ENCODE data around the gene GPX4.

Gene GPX4

GRCh38 chr19:1132552-1133383 lies 29.0 kb downstream of the GPX4 start:
- no peak for DNase-seq

DNA sequence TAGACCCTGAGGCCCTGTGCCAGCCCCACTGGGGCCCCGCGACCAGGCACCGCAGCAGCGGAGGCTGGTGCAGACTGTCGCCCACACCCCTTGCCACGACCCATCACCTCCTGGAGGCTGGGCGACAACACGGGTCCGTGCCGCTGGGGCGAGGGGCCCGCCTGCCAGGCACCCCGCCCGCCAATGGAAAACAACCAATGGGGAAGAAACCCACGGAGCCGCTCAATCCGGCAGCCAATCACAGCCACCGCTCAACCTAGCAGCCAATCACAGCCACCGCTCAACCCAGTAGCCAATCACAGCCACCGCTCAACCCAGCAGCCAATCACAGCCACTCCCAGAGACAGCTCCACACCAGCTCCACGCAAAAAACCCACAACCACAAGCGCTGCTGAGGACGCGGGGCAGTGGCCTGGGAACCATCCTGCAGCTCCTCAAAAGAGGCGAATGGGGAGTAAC lies 29.7 kb downstream of the GPX4 start:
- DNase-seq, result no peak

GRCh38 chr19:1134431-1134830 lies 30.6 kb downstream of the GPX4 start:
- DNase-seq, result no peak

DNA sequence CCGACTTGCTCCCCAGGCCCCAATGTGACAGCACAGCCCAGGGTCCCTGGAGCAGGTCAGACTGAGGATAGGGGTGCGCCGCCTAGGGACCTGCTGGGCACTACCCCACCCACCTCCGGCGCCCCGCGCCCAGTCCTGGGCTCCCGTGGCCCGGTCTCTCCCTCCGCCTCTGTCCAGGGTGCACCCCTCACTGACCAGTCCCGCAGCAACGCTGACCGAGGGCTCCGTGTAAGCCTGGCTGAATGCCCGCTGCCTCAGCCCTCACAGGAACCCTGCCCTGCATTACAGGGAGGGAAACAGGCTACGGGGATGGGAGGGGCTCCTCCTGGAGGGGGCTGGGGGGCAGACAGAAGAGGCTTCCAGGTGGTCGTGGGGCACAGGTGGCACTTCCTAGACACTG lies 31.7 kb downstream of the GPX4 start:
- DNase-seq, result no peak

DNA sequence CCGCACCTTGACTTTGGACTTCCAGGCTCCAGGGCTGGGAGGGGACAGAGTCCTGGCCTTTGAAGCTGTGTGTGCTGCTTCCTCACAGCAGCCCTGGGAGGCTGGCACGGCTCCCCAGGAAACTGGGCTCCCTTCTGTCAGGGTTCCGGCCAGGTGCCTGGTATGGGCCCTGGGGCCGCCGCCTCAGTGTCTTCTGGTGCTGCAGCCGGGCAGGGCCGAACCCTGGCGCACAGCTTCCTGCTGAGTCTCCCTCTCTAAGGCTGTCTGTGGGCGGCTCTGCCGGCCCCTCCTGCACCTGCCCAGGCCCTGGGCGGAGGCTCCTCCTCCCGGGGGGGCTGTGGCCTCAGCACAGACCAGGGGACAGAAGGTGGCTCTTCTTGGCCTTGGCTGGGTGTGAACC lies 32.4 kb downstream of the GPX4 start:
- no peak for DNase-seq

GRCh38 chr19:1136621-1137317 lies 33.0 kb downstream of the GPX4 start:
- DNase-seq, result no peak

- no peak for DNase-seq
Measured at GRCh38 chr19:1138121-1138520, 34.3 kb downstream of the GPX4 start.

- no peak for DNase-seq
Measured at GRCh38 chr19:1139126-1139525, 35.3 kb downstream of the GPX4 start.

DNA sequence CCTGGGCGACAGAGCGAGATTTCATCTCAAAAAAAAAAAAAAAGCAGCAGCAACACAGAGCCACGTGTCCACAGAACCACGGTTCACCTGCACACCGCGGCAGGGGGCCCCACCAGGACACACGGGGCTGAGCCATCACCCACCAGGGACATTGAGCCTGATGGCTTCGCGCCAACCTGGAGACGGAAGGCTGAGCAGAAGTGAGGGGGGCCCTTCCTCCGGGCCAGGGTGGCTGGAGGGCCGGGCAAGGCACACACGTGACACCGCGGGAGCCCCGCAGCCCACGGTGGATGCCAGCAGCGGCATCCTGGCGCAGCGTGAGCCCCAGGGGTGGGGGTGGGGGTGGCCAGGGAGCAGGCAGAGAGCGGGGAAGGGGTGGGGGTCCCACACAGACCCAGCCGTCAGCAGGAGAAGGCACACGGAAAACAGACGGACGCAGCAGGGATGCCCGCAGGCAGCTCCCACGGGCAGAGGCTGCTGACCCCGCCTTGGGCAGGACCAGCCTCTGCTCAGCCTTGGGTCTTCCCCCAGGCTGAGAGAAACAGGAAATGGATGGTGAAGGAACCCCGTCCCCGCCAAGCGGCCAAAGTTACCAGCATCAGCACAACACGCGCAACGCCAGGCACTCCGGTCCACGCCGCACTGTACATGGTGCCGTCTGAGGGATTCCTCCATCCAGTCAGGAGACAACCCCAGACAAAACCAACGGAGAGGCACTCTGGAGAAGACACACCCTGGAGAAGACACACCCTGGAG lies 36.7 kb downstream of the GPX4 start:
- no peak for DNase-seq

- DNase-seq, result no peak
Measured at GRCh38 chr19:1141944-1142343, 38.1 kb downstream of the GPX4 start.

DNA sequence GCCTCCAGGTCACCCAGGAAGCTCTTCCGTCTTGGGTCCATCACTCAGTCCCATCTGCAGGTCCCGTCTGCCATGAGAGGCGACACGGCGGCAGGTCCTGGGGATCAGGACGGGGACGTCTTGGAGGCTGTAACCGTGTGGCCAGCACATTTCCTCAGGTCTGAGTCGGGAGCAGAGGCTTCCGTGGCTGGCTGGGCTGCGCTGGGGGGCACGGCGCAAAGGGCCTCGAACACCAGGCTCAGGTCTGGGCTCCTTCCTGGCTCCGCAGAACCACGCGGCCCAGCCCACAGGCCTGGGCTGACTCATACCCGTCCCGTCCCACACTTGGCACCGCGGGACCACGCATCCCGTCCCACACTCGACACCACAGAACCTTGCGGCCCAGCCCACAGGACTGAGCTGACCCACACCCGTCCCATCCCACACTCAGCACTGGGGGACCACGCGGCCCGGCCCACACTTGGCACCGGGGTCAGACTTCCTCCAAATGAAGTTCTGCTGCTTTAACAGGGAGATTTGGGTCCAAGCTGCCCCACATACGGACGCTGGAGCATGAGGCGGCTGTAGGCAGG lies 40.1 kb downstream of the GPX4 start:
- no peak for DNase-seq

DNA sequence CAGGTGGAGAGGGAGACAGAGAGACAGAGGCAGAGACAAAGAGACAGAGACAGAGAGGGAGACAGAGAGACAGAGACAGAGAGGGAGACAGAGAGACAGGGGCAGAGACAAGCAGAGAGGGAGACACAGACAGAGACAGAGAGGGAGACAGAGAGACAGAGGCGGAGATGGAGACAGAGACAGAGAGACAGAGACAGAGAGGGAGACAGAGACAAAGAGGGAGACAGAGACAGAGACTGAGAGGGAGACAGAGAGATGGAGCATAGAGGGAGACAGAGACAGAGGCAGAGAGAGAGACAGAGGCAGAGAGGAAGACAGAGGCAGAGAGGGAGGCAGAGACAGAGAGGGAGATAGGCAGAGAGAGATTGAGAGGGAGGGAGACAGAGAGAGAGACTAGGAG lies 40.9 kb downstream of the GPX4 start:
- DNase-seq, result no peak

DNA sequence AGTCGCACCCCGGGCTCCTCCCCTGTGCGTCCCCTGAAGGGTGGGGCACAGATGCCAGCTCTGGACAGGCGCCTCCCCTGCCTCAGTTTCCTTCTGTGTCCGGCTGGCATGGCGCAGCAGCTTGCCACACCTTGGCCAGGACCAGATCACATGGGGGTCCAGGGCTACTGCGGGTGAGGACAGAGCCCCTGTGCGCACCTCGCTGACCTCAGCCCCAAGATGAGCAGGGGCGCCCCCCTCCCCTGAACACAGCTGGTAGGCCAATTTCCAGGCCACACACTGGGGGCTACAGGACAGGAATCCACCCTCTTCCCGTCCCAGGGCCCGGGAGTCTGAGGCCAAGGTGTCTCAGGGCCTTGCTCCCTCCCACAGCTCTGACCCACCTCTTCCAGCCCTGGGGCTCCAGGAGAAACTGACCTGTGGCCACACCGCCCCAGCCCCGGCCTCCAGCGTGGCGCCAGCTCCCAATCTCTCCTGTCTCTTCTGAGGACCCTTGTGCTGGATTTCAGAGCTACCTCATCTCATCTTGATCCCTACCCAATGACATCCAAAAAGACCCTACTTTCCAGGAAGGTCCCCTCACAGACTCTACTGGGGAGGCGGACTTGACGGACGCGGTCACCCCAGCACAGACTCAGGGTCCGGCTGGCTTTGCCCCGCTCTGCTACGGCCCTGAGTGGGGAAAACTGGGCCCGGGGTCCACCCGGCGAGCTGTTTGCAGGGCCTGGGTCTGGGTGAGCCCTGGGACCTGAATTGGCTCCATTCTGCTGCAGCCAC lies 42.0 kb downstream of the GPX4 start:
- DNase-seq, result no peak

GRCh38 chr19:1146412-1146699 lies 42.6 kb downstream of the GPX4 start:
- no peak for DNase-seq

DNA sequence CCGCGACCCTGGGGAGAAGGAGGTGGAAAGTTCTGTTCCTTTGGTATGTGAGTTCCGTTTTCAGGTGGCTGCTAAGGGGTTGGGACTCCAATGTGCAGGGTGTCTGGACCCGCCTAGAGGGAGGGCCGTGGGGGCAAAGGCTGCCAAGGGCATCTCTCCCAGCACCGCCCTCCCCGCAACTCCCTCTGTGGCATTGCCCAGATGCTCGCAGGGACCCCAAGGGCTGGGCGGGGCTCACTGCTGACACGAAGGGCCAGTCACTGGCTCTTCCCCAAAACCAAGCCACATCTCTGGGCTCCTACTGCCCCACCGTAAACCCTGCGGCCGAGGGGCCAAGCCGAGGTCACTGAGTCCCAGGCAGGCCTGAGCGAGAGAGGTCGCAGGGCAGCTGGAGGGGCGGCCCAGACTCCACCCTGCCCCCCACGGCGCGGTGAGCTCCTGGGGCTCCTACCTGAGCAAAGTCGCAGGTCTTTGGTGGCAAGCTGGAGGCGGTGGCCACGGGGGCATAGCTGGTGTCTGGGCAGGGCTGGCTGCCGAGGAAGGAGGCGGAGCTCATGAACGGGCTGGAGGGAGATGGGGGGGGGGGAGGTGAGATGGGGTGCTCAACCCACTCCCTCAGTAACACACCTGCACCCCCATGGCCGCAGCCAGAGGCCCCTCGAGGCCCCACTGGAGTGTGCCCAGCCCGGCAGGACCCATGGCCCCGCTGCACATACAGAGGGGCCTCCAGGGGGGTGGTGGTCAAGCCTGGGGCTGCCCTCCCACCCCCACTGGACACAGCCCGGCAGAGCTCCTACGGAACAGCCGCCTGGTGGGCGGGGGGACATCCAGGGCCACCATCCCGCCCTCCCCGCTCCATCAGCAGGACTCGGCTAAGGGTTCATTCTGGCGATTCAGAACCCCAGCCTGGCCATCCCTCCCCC lies 43.3 kb downstream of the GPX4 start:
- DNase-seq, result no peak

GRCh38 chr19:1147934-1148549 lies 44.2 kb downstream of the GPX4 start:
- DNase-seq, result no peak

- DNase-seq, result no peak
Measured at GRCh38 chr19:1149259-1150045, 45.7 kb downstream of the GPX4 start.

GRCh38 chr19:1150333-1151036 lies 46.7 kb downstream of the GPX4 start:
- no peak for DNase-seq

DNA sequence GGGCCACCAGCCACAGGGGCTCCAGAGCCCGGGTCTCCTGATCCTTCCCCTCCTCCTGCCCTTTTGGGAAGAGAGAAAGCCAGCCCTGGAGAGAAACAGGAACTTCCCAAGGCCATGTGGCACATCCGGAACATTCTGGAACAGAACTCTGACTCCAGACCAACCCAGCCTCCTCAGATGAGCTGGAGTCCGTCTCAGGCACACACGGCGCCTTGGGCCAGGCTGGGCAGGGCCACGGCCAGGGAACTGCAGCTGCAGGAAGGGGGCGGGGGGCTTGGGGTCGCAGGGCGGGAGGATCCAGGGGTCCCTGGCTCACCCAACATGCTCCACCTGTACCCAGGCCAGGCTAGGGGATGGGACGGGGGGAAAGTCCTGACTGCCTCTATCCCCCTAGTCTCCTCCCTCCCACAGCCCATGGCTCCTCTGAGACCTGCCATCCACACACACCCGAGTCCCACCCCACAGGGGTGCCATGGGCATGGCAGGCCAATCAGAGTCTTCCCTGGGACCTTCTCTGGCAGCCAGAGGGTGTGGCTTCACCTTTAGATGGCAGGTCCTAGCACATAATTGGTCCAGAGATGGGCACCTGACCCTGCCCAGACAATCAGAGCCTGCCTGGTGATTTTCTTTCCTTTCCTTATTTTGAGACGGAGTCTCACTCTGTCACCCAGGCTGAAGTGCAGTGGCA lies 47.4 kb downstream of the GPX4 start:
- no peak for DNase-seq

Data from NCI-H1436 (cell line).